OCI-M2 (cell line): ENCODE measurements around the gene RYR3.
"Not testable (repeated sequence)": the region's sequence is repeated elsewhere in the genome, so short reads cannot be mapped to it uniquely, and the experiment has no call there.

Experiments used
- DNase-seq: peaks from one replicate; lab custom pipeline; 2025; ENCODE audit not compliant: unreplicated experiment; lab: John Stamatoyannopoulos, UW

The RYR3 gene

GRCh38 chr15:33810073-33810595 lies 499.4 kb downstream of the RYR3 start:
- no peak for DNase-seq

GRCh38 chr15:33810806-33811205 lies 500.0 kb downstream of the RYR3 start:
- DNase-seq = no peak

DNA sequence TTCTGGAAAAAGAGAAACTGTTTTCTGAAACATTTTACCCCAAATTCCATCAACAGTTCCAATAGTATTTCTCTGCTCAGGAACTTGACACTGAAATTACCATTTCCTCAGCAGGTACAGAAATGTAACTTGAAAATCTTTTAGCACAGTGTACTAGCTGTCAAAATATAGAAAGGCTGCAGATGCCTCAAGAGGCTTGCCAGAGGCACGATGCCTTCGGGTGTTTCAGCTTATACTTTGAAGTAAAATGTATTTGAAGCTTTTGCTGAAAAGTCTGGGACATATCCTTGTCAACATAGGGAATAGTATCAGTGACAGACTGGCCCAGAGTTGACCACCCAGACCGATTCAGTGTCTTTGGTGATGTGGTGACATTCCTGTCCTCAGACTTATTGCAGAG lies 503.1 kb downstream of the RYR3 start:
- DNase-seq = no peak

DNA sequence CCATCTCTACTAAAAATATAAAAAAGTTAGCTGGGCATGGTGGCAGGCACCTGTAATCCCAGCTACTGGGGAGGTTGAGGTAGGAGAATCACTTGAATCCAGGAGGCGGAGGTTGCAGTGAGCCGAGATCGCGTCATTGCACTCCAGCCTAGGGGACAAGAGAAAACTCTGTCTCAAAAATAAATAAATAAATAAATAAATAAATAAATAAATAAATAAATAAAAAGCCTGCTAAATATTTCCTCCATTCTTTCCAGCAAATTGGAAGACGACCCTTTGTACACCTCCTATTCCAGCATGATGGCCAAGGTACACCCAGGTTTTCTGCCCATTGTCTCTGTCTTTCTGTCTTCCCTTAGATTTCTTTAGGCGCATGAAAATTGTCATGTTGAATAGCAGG lies 508.7 kb downstream of the RYR3 start:
- DNase-seq = not testable (repeated sequence)

GRCh38 chr15:33822479-33822878 lies 511.7 kb downstream of the RYR3 start:
- no peak for DNase-seq

DNA sequence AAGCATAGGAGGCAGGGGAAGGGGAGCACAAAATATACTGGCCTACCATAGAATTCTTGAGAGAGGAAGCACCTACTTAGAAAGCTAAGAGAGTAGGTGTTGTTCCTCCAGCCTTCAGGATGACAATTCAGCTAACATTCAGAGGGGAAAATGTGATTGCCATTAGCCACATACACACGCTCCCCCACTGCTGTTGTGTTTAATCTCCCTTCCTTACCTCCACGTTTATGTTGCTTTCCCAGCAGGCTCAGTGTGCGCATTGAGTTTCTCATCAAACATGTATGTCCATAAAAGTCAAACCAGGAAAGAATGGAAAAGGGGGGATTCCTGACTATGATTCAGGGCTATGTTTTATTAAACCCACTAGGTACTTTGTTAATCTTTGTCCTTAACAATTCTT lies 512.4 kb downstream of the RYR3 start:
- no peak for DNase-seq

GRCh38 chr15:33825453-33825852 lies 514.7 kb downstream of the RYR3 start:
- DNase-seq = no peak

GRCh38 chr15:33826201-33826600 lies 515.4 kb downstream of the RYR3 start:
- no peak for DNase-seq

GRCh38 chr15:33830351-33830750 lies 519.6 kb downstream of the RYR3 start:
- DNase-seq = no peak

- DNase-seq = no peak
Measured at GRCh38 chr15:33831646-33832045, 520.9 kb downstream of the RYR3 start.

- DNase-seq = no peak
Measured at GRCh38 chr15:33834892-33835743, 524.4 kb downstream of the RYR3 start.

DNA sequence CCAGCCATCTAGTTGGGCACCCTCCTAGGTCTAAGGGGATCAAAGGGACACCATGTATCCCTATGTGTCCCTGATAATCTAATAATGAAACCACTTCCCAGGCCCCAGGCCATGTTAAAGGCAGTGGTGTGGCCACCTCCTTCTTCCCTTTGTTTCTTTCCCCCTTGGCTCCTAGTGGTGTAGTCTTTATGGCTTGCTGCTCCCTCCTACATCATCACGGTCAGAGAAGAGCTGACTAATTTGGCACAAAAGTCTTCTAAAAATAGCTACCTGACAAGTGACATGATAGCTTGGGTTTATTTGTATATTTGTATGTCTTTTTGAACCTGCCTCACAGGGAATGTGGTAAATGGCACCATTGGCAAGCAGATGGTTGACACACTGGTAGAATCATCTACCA lies 526.5 kb downstream of the RYR3 start:
- DNase-seq = no peak

DNA sequence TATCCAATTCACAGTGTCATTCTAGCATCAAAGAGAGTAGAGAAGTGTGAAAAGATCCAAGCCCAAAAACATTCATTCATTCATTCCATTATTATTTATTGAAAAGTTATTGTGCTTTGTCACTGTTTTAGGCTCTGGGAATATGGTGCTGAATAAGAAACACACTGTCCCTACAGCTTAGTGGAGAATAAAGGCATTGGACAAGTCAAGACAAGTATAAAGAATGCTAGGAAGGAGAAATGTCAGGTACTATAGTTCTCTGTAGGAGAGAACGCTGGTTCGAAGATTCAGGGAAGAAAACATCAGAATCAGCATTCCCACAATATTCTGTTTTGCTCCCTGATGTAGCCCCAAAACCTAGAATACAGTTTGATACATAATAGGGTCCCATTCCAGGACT lies 528.8 kb downstream of the RYR3 start:
- DNase-seq = no peak

DNA sequence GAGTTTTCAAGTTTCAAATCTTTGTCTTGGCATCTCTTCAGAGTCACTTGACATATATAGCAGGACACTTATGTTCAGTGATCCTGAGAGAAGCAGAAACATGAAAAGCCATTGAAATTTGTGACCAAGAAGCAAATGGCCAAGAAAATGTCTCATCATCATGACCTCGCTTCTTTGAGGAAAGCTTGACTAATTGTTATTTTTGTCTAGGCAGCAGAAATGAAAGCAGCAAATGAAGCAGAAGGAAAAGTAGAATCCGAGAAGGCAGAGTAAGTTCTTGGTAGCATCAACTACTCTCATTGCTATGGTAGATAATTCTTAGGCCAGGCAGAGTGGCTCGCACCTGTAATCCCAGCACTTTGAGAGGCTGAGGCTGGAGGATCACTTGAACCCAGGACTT lies 529.8 kb downstream of the RYR3 start:
- DNase-seq = no peak

DNA sequence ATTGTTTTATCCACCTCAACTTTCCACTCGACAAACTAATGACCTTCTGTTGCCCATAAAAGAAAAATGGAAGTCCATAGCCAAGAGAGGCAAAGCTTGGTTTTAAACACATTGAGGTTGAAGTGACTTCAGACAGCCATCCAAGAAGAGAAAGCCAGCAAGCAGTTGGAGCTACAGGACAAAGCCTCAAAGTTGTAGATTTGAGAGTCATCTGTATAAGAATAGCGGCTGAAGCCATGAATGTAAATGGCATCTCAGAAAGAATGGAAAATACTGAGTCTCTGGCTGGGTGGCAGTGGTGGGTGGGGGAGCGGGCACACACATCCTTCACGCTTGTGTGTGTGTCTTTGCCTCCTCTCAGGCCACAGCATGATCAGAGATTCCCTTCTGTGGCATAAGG lies 533.4 kb downstream of the RYR3 start:
- no peak for DNase-seq

- no peak for DNase-seq
Measured at GRCh38 chr15:33844597-33844996, 533.8 kb downstream of the RYR3 start.

DNA sequence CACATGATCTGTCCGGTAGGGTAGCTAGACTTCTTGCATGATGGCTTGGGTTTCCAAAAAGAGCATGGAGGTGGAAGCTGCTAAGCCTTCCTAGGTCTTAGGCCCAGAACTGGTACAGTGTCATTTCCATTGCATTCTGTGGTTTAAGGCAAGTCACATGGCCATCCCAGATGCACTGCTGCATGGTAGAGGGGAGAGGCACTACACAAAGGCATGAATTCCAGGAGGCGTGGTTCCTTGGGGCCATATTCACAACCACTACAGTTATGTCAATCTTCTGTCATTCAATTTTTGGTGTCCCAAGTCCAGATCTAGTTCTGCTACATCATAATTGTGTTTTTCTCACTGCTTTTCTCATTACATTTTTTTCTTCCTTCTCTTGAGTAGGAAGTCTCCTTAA lies 535.4 kb downstream of the RYR3 start:
- DNase-seq = no peak

- DNase-seq = no peak
Measured at GRCh38 chr15:33846862-33847261, 536.1 kb downstream of the RYR3 start.

DNA sequence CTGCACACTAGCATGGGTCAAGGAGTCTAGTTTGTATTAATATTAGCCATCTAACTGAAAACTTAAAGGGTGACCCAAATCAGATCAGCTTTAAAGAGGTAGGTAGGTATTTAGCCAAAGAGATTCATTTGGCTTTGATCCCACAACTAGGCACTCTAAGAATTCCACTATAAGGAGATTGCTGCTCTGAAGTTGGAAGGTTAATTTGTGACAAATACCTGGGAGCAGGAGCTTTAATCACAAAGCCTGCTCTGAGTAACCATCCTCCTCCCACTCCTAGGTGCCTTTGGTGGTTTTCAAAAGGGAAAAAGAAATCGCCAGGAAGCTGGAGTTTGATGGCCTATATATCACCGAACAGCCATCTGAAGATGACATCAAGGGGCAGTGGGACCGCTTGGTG lies 537.2 kb downstream of the RYR3 start:
- no peak for DNase-seq

DNA sequence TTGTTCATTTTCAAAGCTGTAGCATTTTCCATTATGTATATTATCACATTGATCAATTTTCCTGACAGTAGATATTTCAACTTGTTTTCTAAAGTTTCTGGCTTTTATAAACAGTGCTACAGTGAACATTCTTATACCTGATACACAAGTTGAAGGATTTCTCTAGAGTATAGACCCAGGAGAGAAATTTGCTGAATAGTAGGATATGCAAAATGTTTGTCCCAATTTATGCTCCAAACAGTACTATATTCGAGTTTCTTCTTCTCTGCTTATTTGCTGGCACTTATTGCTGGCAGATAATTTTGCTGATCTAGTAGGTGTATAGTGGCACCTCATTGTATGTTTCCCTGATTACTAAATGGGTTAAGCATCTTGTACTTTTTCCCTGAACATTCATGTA lies 540.3 kb downstream of the RYR3 start:
- DNase-seq = no peak

- no peak for DNase-seq
Measured at GRCh38 chr15:33852094-33852493, 541.3 kb downstream of the RYR3 start.

DNA sequence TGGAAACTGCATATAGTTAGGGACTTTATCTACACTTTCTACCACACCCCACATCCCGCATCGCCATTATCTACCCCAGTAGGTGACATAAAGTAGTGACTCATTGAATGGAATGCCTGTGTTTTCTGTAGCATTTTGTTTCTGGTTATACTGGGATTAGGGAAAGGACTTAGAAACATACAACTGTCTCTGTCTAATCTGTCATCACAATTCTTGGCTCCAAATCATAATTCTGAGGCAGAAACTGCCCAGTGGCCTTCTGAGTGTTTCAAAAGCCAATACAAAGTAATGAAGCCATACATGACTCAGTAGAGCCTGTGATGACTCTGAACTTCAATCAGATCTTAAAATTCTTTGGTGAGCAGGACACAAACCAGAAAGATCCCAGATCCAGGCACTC lies 541.8 kb downstream of the RYR3 start:
- DNase-seq = no peak

DNA sequence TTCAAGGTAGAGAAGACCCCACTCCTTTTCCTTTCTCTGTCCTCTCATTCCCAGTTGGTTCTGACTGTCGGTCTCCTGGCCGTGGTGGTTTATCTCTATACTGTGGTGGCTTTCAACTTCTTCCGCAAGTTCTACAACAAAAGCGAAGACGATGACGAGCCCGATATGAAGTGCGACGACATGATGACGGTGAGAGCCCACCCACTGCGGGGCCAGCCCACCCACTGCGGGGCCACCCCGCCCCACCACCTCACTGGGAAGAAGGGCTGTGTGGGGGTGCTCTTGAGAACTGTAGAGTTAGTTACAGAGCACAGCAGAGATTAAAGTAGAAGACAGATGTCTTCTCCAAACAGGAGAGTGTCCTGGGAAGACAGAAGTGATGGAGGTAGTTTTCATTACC lies 547.0 kb downstream of the RYR3 start:
- DNase-seq = no peak
